Islet of Langerhans (tissue), 1 donor: ENCODE measurements around the gene CHST12.
"Not testable (repeated sequence)": the region's sequence is repeated elsewhere in the genome, so short reads cannot be mapped to it uniquely, and the experiment has no call there.

Source experiments
- FAIRE-seq: peaks from one replicate; lab custom pipeline; 2011; peaks lifted over from hg19 to GRCh38; lab: Jason Lieb, UNC

The CHST12 gene

GRCh38 chr7:2403014-2403717 is at the start of gene CHST12:
CHST12 (plus strand) TSS chr7:2403611; CDS start chr7:2432640, 29,029 bp downstream.
- no peak for FAIRE-seq

GRCh38 chr7:2353936-2354185 is 49.5 kb upstream of the CHST12 start:
- FAIRE-seq, result no peak

- peak; percentile 71 for FAIRE-seq
Observed at GRCh38 chr7:2354186-2354938, 49.0 kb upstream of the CHST12 start, which contains the start of gene EIF3B. EIF3B (plus strand) TSS chr7:2354827; CDS start chr7:2354922, 95 bp downstream.

- FAIRE-seq, result no peak
Observed at GRCh38 chr7:2354939-2355704, 48.3 kb upstream of the CHST12 start.

GRCh38 chr7:2355705-2356008 is 47.8 kb upstream of the CHST12 start:
- FAIRE-seq, result no peak

- FAIRE-seq, result no peak
Observed at GRCh38 chr7:2357165-2357564, 46.2 kb upstream of the CHST12 start.

GRCh38 chr7:2357571-2357970 is 45.8 kb upstream of the CHST12 start:
- FAIRE-seq, result no peak

GRCh38 chr7:2358968-2359527 is 44.4 kb upstream of the CHST12 start:
- no peak for FAIRE-seq

GRCh38 chr7:2359610-2360009 is 43.8 kb upstream of the CHST12 start:
- FAIRE-seq, result no peak

GRCh38 chr7:2360796-2361195 is 42.6 kb upstream of the CHST12 start:
- no peak for FAIRE-seq

GRCh38 chr7:2362385-2363088 is 40.9 kb upstream of the CHST12 start:
- no peak for FAIRE-seq

- FAIRE-seq, result no peak
Observed at GRCh38 chr7:2369139-2369538, 34.3 kb upstream of the CHST12 start.

- FAIRE-seq, result no peak
Observed at GRCh38 chr7:2371329-2371728, 32.1 kb upstream of the CHST12 start.

- FAIRE-seq, result no peak
Observed at GRCh38 chr7:2372724-2373123, 30.7 kb upstream of the CHST12 start.

GRCh38 chr7:2373124-2373556 is 30.3 kb upstream of the CHST12 start:
- no peak for FAIRE-seq

GRCh38 chr7:2373646-2374045 is 29.8 kb upstream of the CHST12 start:
- FAIRE-seq, result no peak

- FAIRE-seq, result no peak
Observed at GRCh38 chr7:2374401-2374800, 29.0 kb upstream of the CHST12 start.

- no peak for FAIRE-seq
Observed at GRCh38 chr7:2374830-2375728, 28.3 kb upstream of the CHST12 start.

- no peak for FAIRE-seq
Observed at GRCh38 chr7:2376351-2377154, 26.9 kb upstream of the CHST12 start.

GRCh38 chr7:2377492-2377891 is 25.9 kb upstream of the CHST12 start:
- FAIRE-seq, result not testable (repeated sequence)
